Right lung (tissue), 5 donors: ENCODE measurements around the gene GRM5. TPM values are rescaled to one million over a fixed set of nuclear protein-coding genes. Genes with fewer than 3 reads are reported as not detected.
"Not testable (repeated sequence)": the region's sequence is repeated elsewhere in the genome, so short reads cannot be mapped to it uniquely, and the experiment has no call there.

Source experiments
- DNase-seq, 2 donors: peaks; one replicate each; pipeline ENCODE4 v3.0.0-alpha.2; 2013
- polyA plus RNA-seq, 5 donors: library from polyadenylated mRNA; unstranded; fragments of 120-200 nt; gene quantifications; one replicate each; pipeline versions ENCODE4 v1.2.1 to v1.2.3, GENCODE V29; 2013; ENCODE audit warnings: inconsistent platforms in 1 of 5, low replicate concordance in 1 of 5; ENCODE audit not compliant: insufficient read length in 5 of 5, insufficient read depth in 1 of 5

GRM5 gene
- polyA plus RNA-seq, 5 donors: 0.04 to 0.07 (median 0.04) TPM; not detected in 2

DNA sequence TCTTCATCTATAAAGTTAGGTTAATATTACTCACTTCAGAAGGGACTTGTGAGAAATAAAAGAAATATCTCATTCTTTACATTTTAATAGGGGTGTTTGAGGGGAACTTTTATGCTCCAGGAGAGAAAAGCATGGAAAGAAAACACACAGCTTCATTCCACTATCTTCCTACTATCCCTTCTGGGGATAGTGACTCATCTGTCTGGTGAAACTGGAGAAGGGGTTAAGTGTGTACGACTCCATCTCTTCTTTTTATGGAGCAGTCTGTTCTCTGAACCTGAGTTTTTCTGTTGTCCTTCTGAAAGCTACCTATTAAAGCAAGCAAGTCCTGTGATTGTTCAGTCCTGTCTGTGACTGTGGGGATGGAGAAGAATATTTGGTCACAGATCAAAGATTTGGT, 227.6 kb downstream of the GRM5 start:
- not testable (repeated sequence) for DNase-seq

DNA sequence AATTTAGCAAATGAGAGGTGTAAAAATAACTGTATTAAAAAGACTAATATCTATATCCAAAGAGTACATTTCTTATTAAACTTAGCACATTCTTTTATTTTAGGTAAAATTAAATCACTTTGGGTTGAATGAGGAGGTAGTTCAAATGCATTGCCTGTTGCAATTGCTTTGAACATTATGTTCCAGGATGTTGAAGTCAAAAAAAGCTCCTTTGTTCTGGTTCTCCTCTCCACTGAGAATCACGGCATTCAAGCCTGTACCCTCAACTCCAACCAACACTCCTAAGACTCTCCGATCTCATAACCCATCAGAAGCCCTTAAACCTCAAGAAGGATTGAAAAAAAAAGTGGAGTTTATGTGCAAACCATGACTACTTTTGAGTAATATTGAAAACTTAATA, 230.1 kb downstream of the GRM5 start:
- DNase-seq: not testable (repeated sequence)

DNA sequence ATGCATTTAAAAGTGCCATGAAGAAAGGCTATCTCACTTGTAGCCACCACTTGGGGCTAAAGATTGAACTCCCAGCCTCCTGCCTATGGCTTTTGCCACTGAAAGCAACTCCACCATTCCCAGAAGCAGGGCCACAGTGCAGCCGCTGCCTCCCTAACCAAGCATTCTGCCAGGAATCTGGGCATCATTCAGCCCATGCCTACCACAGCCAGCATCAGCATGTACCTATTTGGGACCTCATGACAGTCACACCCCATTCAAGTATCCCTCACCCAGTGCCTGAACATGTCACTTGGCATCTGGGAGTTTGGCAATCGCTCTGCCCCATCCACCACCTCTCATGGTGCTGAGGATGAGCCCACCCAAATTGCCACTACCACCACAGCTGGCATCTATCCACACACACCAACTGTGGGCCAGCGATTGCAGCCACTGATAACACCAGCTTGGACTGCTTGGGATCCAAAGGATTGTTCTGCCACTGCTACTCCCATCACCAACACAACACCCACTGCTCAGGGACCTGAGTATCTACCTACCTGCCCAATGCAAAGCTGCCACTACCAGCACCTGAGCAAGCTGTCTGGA, 234.4 kb downstream of the GRM5 start:
- no peak for DNase-seq

DNA sequence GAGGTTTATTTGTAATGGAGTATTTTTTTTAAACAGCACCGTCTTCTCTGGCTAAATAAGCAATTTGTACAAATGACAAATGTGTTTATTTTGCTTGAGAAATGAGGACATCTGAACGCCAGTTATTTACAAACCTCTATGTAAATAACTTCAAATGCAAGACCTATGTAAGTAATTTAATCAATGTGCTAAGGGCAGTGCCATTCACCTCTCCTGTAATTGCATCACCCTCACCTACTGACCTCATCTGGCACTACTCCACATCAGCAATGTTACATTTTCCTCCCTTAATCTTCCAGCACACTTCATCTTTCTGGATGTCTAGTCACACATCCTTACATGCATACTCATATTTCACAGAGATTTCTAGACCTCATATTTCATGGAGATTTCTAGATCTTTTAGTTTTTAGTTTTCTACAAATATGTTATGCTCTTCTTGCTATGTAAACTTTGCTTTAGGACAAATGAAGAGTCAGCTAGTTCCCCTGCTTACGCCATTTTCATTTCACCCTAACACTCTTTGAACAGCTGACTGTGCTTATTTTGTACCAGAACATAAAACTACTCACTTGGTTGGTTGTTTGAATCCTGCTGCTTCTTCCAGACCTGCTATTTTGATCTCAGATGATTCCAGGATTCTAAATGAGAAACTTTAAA, 238.6 kb downstream of the GRM5 start:
- DNase-seq: no peak

DNA sequence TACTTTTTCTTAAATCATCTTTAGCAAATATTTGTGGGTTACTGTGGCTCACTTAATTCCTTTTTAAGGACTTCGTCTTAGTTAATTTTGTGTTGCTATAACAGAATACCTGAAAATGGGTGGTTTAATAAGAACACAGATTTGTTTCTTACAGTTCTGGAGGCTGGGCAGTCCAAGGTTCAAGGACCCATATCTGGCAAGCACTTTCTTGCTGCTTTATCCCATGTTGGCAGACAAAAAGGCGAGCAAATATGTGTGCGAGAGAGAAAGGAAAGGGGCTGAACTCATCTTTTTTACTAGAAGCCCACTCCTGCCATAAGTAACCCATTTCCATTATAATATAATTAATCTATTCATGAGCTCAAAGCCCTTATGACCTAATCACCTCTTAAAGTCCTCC, 246.2 kb downstream of the GRM5 start:
- no peak for DNase-seq

DNA sequence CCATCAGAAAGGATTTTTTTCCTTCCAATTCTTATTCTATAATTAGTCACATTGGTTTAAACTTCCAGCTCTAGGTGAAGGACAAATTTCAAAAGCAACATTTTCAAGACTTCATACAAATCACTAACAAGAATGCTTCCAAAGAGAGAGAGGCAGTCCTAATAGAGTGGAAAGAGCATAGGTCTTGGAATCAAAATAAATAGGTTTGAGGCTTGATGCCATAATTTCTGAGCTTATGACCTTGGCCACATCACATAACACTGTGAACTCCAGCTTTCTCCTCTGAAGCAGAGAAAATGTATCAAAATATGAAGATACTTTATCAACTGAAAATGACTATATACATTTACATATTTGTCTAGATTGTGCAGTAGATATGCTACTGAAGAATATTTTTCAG, 246.8 kb downstream of the GRM5 start:
- DNase-seq: no peak

DNA sequence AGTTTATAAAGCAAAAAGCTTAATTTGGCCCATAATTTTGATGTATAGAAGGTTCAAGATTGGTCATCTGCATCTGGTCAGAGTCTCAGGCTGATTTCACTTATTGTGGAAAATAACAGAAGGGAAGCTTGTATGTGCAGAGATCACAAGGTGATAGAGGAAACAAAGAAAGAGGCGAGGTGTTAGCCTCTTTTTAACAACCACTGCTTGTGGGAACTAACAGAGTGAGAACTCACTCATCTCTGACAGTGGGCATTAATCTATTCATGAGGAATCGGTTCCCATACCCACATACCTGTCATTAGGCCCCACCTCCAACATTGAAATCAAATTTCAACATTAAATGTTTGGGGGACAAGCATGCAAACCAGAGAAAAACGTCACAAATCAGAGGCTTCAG, 250.3 kb downstream of the GRM5 start:
- DNase-seq: no peak

DNA sequence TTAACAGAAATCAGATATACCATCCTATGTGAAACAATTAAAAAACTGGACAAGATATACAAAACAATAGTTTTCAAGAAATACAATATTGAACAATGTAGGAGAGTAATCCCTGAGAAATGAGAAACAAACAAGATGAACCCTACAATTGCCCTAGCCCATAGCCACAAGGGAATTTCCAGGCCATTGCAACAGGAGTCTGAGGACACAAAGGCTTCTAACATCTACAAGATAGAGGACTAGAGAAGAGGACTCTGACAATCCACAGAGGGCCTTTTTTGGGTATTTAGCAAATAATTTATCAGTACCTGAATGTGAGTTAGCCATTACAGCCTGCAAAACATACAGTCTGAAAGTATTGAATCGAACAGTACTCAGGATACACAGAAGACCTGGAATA, 251.7 kb downstream of the GRM5 start:
- DNase-seq: no peak

DNA sequence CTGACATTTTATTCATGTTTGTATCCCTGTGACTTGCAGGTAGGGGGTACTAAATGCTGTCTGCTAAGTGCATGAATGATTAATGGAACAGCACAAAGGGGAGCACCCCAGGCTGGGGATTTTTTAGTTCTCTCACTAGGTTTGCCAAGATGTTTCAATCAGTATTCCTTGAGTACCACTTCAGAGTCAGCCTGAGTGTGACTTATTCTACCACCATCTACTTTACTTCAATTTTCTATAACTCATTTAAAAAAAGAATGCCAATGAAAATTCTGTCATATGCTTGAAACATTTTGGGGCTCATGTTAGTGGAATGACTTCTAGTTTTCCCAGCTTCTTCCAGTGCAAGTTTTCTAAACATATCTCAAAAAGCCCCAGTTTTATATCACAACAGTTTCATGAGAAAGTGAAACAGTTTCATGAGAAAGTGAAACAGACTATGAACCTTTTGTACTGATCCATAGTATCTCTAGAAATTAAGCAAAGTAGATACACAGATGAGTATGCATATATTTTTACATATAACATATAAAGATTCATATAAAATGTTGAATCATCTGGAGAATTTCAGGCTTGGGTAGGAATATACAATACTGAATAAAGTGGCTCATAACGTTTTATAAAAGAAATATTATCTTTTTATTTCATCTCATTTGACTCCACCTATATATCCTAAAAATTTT, 252.4 kb downstream of the GRM5 start:
- DNase-seq: no peak

DNA sequence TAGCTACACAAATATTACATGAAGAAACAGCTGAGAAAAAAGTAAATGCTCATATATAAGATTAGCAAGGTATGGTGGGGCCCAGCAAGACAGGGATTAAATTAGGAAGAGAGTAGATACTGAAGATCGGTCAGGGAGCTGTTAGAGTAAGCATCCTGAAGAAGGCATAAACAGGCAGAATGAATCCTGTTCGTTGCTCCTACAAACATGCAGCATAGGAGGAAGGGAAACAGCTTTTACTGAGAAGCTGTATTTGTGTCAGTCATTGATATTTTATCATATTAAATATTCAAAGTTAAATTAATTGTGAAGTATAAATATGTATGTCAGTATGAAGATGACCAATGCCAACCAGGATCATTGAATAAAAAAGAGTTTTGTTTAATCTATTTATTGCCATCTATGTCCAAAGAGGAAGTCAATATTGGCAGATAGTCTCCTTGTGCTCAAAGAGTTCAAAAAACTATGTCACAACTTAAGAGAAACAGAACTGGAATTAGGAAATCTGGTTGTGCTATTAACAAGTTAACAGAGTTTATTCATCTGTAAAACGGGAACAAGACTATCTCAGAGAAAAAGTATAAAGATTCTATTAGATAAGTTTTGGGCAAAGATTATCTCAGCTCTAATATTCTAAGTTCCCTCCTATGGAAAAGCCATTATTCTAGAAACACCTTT, 255.2 kb downstream of the GRM5 start:
- DNase-seq: no peak

DNA sequence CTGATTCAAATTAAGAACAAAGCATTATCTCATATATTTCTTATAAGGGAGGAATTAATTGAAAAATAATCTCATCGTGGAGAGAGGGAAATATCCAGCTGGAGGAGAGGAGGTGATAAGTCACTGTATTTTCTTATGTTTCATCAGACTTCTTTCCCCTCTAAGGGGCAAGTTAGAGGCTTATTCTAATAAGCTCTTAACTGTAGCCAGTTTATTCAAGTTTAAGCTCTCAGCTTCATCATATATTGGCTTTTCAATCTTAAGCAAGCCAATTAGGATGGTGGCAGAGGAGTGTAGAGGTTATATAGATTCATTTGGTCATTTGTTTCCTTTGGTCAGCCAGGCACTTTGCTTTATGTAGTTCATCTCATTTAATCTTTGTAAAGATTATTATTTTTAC, 256.7 kb downstream of the GRM5 start:
- no peak for DNase-seq

DNA sequence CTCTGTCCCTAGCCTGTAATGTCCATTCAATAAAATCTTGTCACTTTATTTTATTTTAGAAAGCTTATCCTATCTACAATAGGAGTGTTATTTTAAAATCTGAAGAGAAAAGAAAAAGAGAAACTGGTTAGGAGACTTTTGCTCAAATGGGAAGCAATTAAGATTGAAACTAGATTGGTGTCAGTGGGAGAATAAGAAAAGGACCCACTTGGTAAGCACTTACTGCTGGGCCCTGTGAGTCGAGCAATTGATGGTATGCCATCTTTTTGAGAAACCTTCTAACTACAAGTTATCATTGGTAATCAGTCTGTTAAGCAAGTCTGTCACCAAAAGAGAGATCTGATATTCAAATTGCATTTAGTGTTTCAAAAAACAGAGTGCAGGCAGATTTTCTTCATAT, 258.4 kb downstream of the GRM5 start:
- DNase-seq: no peak

DNA sequence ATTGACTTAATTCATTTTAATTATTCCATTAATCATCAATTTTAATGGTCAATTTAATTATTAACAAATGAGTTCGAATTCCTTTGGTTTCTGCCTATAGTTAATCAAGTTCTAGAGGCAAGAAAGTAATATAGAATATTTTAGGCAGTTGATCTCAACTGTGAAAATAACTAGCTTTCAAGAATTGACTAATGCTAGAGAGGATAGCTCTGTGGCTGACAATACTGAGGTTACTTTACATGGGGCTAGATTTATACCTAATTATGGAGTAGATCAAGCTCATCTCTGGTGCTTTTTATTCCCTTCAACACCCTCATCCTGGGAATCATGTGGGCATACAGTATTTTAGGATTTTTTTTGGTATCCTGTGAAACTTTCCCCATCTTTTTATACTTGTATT, 259.4 kb downstream of the GRM5 start:
- no peak for DNase-seq

DNA sequence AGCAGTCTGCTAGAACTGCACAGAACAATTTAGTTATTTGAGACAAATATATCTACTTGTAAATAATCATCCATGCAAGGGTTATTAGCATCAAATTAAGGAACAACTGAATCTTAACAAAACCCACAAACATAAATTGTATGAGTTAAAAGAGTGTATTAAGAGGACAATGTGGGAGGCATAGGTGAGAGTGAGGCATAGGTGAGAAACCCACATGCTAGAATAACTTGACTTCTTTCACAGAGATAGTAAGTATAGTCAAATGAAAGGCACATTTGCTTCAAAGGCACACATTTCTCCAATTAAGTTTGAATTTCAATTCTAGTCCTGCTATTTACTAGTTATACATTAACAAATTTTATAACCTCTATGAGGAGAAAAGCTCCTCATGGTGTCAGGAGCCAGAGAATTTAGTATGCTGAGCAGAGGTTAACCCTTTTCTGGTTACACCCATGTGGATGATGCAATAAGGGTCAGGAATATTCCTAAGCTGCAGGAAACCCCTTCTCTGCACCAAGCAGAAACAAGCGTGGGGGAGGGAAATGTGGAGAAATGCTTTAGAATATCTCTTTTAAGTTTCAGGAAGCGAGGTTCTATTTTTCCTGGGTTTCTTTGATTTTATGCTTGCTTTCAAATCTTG, 264.2 kb downstream of the GRM5 start:
- DNase-seq: no peak

DNA sequence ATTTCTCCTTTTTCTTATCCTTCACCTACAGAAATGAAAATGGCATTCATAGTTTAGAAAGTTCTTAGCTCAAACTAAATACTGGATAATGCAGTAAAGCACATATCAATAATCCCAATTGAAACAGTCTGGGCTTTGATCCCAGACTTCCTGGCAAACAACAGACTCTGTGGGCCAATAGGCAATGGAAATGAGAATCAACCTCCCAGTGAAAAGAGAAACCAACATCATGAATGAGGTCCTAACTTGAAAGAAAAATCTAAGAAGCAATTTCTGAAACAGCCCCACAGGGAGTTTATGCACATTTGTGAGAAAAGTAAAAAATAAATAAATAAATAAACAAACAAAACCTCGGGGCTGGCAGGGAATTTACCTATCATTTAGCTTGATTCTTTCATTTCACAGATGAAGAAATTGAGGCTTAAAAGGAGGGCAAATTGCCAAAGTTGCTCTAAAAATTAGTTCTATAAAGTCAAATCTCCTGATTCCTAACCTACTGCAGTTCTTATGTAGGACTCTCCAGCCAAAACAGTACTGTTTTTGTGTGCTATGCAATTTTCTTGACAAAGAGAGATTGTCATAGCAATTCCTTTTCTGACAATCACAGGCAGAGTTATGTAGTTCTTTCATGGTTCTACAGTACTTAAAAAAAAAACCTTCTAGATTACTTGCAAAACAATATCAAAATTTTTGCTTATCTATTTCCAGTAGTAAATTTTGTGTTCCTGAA, 265.8 kb downstream of the GRM5 start:
- DNase-seq: peak; percentile 4 to 10

DNA sequence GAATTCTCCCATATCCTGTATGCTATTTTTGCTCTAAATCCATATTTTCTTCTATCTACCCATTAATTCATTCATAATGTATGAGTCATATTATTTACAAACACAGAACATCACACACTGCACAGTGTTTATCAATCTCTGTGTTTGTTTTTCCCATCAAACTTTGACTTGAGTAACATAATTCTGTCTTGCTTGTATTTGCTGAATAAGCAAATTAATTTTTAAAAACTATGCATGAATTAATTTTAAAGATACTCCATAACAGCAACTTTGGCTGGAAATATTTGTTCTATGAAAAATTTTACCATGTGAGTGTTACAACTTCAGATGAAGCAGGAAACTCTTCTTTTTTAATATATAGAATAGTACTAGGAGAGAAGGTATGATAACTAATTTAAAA, 275.6 kb downstream of the GRM5 start:
- DNase-seq: no peak

DNA sequence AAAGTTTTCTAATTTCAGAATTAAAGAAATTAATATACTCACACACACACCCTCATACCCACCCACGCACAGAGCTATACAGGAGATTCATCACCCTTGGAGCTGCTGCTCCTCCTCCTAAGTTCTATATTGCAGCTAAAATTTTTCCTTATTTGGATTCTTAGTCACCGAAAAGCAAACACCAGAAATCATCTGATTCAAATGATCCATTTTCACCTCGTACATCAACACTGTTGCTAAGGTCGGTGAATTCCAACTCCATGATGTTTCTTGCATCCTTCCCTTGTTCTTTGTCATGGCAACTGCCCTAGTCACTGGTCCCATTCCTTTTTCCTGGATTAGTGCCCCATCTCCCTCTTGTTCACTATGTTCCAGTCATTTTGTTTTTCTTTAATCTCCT, 286.2 kb downstream of the GRM5 start:
- no peak for DNase-seq

DNA sequence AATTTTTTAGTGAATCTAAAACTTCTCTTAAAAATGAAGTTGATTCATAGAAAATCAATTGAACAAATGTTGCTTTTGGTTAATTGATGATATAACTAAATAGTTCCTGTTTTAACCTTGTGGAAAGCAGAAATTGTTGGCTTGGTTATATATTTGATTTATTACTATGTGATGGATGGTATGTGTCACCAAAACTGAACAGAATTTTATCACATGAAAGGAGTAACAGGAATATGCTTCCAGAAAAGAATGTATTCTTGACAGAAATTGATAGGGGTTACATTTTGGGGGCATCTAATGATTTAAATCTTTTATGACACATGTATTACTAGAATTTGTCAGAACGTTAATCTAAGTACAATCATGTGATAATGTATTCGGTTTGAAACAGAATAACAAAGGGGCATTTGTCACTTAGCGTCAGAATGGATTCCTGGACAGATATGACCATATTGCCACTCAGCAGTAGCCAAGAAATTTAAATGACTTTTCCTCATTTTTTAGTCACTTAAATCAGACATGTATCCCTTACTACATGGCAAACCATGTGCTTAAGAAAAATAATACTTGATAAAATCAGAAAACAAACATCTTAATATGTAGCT, 295.2 kb downstream of the GRM5 start:
- no peak for DNase-seq

DNA sequence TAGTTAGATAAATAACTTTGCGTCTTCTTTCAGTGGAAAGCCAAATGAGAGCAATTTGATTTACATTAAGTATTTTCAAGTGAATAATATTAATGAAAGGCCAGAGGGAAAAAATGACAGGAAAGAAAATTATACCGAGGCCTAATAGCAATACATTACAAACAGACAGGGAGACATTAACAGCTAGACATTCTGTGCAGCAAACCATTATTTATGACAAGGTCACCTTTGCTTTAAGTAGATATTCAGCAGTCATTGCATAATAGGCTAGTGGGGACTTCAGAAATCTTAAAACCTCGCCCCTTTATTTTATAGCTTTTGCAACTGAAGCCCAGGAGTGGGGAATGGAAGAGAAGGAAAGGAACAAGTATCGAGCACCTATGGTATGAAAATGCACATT, 321.6 kb downstream of the GRM5 start:
- no peak for DNase-seq

DNA sequence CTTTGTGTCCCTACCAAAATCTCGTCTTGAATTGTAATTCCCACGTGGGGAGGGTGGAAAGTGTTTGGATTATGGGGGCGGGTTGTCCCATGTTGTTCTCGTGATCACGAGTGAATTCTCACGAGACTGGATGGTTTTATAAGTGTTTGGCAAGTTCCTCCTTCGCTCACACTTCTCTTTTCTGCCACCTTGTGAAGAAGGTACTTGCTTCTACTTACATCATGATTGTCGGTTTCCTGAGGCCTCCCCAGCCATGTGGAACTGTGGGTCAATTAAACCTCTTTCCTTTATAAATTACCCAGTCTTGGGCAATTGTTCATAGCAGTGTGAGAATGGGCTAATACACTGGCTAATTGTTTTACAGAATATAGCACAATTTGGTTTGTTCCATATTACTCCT, 326.3 kb downstream of the GRM5 start:
- no peak for DNase-seq

DNA sequence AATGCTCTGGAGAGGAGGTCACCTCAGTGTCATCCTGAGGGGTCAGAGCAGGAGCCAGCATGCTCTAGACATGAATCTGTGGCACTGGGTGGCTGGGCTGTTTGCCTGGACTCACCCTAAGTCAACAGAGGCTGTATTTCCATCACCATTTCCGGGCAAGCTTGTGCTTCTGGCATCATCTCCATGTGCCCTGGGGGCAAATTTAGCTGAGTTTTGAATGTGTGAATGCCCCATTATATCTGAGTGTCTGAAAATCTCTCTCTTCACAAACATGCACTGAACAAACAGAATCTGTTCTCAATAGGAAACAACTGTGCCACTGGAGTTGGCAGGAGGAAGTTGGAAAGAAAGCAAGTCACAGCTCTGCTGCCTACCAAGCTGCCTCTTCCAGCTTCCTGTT, 356.2 kb downstream of the GRM5 start:
- DNase-seq: no peak
